ENCODE data around the gene CTDSPL2.

DNA sequence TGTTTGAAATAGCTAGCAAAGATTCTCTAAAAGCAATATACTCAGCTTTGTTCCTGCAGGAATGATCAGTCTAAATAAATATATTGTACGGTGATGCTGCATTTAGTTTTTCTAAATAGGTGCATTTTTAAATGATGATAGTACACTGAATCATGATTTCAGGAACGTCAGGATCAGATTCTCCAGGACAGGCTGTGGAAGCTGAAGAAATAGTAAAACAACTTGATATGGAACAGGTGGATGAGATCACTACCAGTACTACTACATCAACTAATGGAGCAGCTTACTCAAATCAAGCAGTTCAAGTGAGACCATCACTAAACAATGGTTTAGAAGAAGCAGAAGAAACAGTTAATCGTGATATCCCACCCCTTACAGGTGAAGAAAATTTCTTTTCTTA is 63.2 kb downstream of the CTDSPL2 start:
- TF ChIP-seq, protein P1, sequence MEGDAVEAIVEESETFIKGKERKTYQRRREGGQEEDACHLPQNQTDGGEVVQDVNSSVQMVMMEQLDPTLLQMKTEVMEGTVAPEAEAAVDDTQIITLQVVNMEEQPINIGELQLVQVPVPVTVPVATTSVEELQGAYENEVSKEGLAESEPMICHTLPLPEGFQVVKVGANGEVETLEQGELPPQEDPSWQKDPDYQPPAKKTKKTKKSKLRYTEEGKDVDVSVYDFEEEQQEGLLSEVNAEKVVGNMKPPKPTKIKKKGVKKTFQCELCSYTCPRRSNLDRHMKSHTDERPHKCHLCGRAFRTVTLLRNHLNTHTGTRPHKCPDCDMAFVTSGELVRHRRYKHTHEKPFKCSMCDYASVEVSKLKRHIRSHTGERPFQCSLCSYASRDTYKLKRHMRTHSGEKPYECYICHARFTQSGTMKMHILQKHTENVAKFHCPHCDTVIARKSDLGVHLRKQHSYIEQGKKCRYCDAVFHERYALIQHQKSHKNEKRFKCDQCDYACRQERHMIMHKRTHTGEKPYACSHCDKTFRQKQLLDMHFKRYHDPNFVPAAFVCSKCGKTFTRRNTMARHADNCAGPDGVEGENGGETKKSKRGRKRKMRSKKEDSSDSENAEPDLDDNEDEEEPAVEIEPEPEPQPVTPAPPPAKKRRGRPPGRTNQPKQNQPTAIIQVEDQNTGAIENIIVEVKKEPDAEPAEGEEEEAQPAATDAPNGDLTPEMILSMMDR (conservative IDR thresholded peaks at IDR 0.05; ENCODE audit: low read depth, low read length), result no peak
- no peak for TF ChIP-seq EZH2 (IDR thresholded peaks at IDR 0.05; ENCODE audit: low read length, unreplicated experiment)
- no peak for TF ChIP-seq EZH2phosphoT487 (IDR thresholded peaks at IDR 0.05; ENCODE audit: borderline replicate concordance, low read length)
